Karpas-422 (cell line): ENCODE measurements around the gene PSD. TPM values are rescaled to one million over a fixed set of nuclear protein-coding genes. Genes with fewer than 3 reads are reported as not detected.

ENCODE experiments used
- DNase-seq: peaks from one replicate; pipeline ENCODE4 v3.0.0-alpha.2; 2015
- H2AFZ ChIP-seq: fragments of 200-600 bp; sonication (generic); 2 replicates; pipeline ENCODE4 v1.6.1; 2014; ENCODE audit warnings: antibody characterized with exemption, low read length, mixed read lengths
- H3K27ac ChIP-seq: fragments of 200-600 bp; sonication (generic); 2 replicates; pipeline ENCODE4 v1.5.1; 2014; ENCODE audit warnings: mild to moderate bottlenecking, low read length, moderate library complexity
- H3K27me3 ChIP-seq: fragments of 200-600 bp; sonication (generic); 2 replicates; pipeline ENCODE4 v1.6.1; 2014; ENCODE audit warnings: low read length, mixed read lengths
- H3K36me3 ChIP-seq: fragments of 200-600 bp; sonication (generic); 2 replicates; pipeline ENCODE4 v1.6.1; 2014; ENCODE audit warnings: low read length, mixed read lengths; ENCODE audit not compliant: insufficient read depth
- H3K4me1 ChIP-seq: fragments of 200-600 bp; sonication (generic); 2 replicates; pipeline ENCODE4 v1.6.1; 2014; ENCODE audit warnings: mild to moderate bottlenecking, low read length, mixed read lengths
- H3K4me2 ChIP-seq: fragments of 200-600 bp; sonication (generic); 2 replicates; pipeline ENCODE4 v1.6.1; 2014; ENCODE audit warnings: low read length, low read depth, mild to moderate bottlenecking; ENCODE audit not compliant: poor library complexity, severe bottlenecking
- H3K4me3 ChIP-seq: fragments of 200-600 bp; sonication (generic); 2 replicates; pipeline ENCODE4 v1.5.1; 2014; ENCODE audit warnings: mild to moderate bottlenecking, antibody characterized with exemption, low read length, mixed read lengths
- H3K79me2 ChIP-seq: fragments of 200-600 bp; sonication (generic); 2 replicates; pipeline ENCODE4 v1.6.1; 2014; ENCODE audit warnings: mild to moderate bottlenecking, low read length, mixed read lengths
- H3K9ac ChIP-seq: fragments of 200-600 bp; sonication (generic); 2 replicates; pipeline ENCODE4 v1.6.0; 2014; ENCODE audit warnings: low read length
- H3K9me2 ChIP-seq: fragments of 200-600 bp; sonication (generic), shearing (Covaris generic); replicated peaks from 2 replicates; pipeline ENCODE4 v1.6.0; 2014; ENCODE audit warnings: mild to moderate bottlenecking, low read length, moderate library complexity; ENCODE audit not compliant: insufficient read depth
- H3K9me3 ChIP-seq: fragments of 300-700, 200-600 bp; sonication (generic); 2 replicates; pipeline ENCODE4 v1.6.1; 2014; ENCODE audit warnings: low read length, mixed read lengths
- H4K20me1 ChIP-seq: fragments of 200-600 bp; sonication (generic); 2 replicates; pipeline ENCODE4 v1.6.1; 2014; ENCODE audit warnings: mild to moderate bottlenecking, antibody characterized with exemption, low read length, low read depth; ENCODE audit not compliant: insufficient read depth
- total RNA-seq: library from RNA; depleted of rRNA; stranded (reverse); fragments of >200 nt; shearing (Covaris generic); gene quantifications from 2 replicates; pipeline ENCODE4 v1.2.3, GENCODE V29; 2014; ENCODE audit warnings: low replicate concordance

Gene PSD
- total RNA-seq, 1 experiment from 2014 or later: 0.19 TPM

DNA sequence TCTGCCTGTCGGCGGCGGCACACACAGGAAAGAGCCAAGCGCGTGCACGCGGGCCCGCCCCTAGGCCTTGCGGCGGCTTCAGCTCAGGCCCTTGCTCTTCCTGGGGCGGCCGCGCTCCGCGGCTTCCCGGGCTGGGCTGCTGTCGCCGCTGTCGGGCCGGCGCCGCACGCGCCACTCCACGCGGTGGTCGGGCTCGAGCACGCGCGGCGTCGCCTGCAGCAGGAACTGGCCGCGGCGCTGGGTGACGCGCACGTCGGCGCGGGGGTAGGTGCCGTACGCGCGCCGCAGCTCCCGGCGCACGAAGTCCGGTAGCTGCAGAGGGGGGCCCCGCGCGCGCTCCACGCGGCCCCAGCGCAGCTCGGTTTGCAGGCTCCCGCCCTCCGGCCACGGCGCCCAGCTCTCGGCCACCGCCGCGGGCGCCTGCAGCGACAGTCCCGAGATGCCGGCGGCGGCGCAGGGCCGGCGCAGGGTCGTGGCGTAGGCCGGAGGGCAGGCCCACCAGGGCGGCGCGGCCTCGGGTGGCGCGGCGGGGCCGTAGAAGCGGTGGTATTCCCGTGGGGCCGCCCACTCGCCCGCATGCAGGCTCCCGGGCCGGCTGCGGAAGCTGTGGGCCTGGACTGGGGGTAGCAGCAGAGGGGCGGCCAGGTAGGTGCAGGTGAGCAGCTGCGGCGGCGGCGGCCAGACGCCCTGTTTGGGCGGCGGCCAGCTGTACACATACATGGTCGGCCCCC lies 32.0 kb upstream of the PSD start:
- Histone ChIP-seq H3K79me2 (peaks cover 15% of the 10 kb centered on the region), H4K20me1 (no peaks in the 10 kb centered on the region), H3K4me3 (peak overlapping the region; percentile 85), H3K9me2 (no peaks in the 10 kb centered on the region), H3K36me3 (no peaks in the 10 kb centered on the region), H3K9ac (peak overlapping the region; percentile 90), H3K4me1 (peaks cover 44% of the 10 kb centered on the region), H3K27me3 (no peaks in the 10 kb centered on the region), H3K4me2 (peak overlapping the region; percentile 79), H3K27ac (peak overlapping the region; percentile 74), H3K9me3 (no peaks in the 10 kb centered on the region), H2AFZ (no peak overlapping the region; the same call in 1 of the 2 replicates)
- DNase-seq: peak; percentile 92

DNA sequence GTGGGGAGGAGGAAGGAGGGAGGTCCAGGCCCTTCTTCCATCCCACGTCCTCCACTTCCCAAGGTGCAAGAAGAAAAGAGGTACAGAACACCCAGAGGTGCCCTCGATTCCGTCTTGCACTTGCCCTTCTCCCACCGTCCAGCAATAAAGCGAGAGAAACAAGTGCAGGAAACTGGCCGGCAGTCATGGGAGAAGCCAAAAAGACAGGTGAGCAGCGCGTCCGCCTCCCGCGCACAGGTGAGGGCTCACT lies 31.5 kb upstream of the PSD start:
- no peak for DNase-seq
- peaks cover 15% of the 10 kb centered on the region for H3K79me2 ChIP-seq
- H3K27me3 ChIP-seq: no peaks in the 10 kb centered on the region
- peak overlapping the region; percentile 90 for H3K9ac ChIP-seq
- H3K36me3 ChIP-seq: no peaks in the 10 kb centered on the region
- H3K27ac ChIP-seq: peak overlapping the region; percentile 74
- no peaks in the 10 kb centered on the region for H4K20me1 ChIP-seq
- no peaks in the 10 kb centered on the region for H3K9me3 ChIP-seq
- peaks cover 40% of the 10 kb centered on the region for H3K4me1 ChIP-seq
- H2AFZ ChIP-seq: peak overlapping the region; percentile 28; the same call in 1 of the 2 replicates
- H3K4me2 ChIP-seq: peak overlapping the region; percentile 79
- no peaks in the 10 kb centered on the region for H3K9me2 ChIP-seq
- H3K4me3 ChIP-seq: peak overlapping the region; percentile 85

- H2AFZ ChIP-seq: peak overlapping the region; percentile 28; the same call in 1 of the 2 replicates
- peak overlapping the region; percentile 85 for H3K4me3 ChIP-seq
Observed at GRCh38 chr10:102449321-102450123, 30.9 kb upstream of the PSD start.

GRCh38 chr10:102444851-102445250 lies 26.3 kb upstream of the PSD start:
- Histone ChIP-seq H3K27me3 (no peaks in the 10 kb centered on the region), H3K9ac (no peak overlapping the region), H3K79me2 (peaks cover under 1% of the 10 kb centered on the region; the same call in 1 of the 2 replicates), H3K4me1 (peaks cover 7% of the 10 kb centered on the region), H3K9me3 (no peaks in the 10 kb centered on the region), H2AFZ (no peak overlapping the region), H3K4me2 (no peak overlapping the region), H4K20me1 (no peaks in the 10 kb centered on the region), H3K4me3 (no peak overlapping the region), H3K36me3 (no peaks in the 10 kb centered on the region), H3K27ac (no peak overlapping the region), H3K9me2 (no peaks in the 10 kb centered on the region)
- DNase-seq: no peak

More at GRCh38 chr10:102449321-102450123, 30.9 kb upstream of the PSD start:
- Histone ChIP-seq H3K9ac (peak overlapping the region; percentile 90), H3K36me3 (no peaks in the 10 kb centered on the region), H3K27me3 (no peaks in the 10 kb centered on the region), H3K4me2 (peak overlapping the region; percentile 79), H4K20me1 (no peaks in the 10 kb centered on the region), H3K79me2 (peaks cover 15% of the 10 kb centered on the region), H3K9me2 (no peaks in the 10 kb centered on the region), H3K4me1 (peaks cover 35% of the 10 kb centered on the region), H3K9me3 (no peaks in the 10 kb centered on the region), H3K27ac (peak overlapping the region; percentile 74)
- peak; percentile 91 for DNase-seq

GRCh38 chr10:102438374-102438773 lies 19.8 kb upstream of the PSD start:
- H3K4me2 ChIP-seq: no peak overlapping the region
- H3K9ac ChIP-seq: no peak overlapping the region
- H3K4me3 ChIP-seq: no peak overlapping the region
- DNase-seq: no peak
- no peak overlapping the region for H3K27ac ChIP-seq
- H3K79me2 ChIP-seq: no peaks in the 10 kb centered on the region
- H3K27me3 ChIP-seq: no peaks in the 10 kb centered on the region
- H3K9me2 ChIP-seq: no peaks in the 10 kb centered on the region
- H4K20me1 ChIP-seq: no peaks in the 10 kb centered on the region
- 0 out of 2 replicates have a peak, but pooled peaks cover 3% of the 10 kb centered on the region for H3K4me1 ChIP-seq
- H3K9me3 ChIP-seq: no peaks in the 10 kb centered on the region
- no peak overlapping the region for H2AFZ ChIP-seq
- no peaks in the 10 kb centered on the region for H3K36me3 ChIP-seq

GRCh38 chr10:102437515-102437914 lies 18.9 kb upstream of the PSD start:
- H3K9me3 ChIP-seq: no peaks in the 10 kb centered on the region
- no peak overlapping the region for H3K4me3 ChIP-seq
- no peaks in the 10 kb centered on the region for H3K36me3 ChIP-seq
- H3K27ac ChIP-seq: no peak overlapping the region
- no peak overlapping the region for H2AFZ ChIP-seq
- H3K4me1 ChIP-seq: 0 out of 2 replicates have a peak, but pooled peaks cover 3% of the 10 kb centered on the region
- no peaks in the 10 kb centered on the region for H3K79me2 ChIP-seq
- H3K9me2 ChIP-seq: no peaks in the 10 kb centered on the region
- no peaks in the 10 kb centered on the region for H3K27me3 ChIP-seq
- no peak overlapping the region for H3K9ac ChIP-seq
- no peak for DNase-seq
- H3K4me2 ChIP-seq: no peak overlapping the region
- H4K20me1 ChIP-seq: no peaks in the 10 kb centered on the region

DNA sequence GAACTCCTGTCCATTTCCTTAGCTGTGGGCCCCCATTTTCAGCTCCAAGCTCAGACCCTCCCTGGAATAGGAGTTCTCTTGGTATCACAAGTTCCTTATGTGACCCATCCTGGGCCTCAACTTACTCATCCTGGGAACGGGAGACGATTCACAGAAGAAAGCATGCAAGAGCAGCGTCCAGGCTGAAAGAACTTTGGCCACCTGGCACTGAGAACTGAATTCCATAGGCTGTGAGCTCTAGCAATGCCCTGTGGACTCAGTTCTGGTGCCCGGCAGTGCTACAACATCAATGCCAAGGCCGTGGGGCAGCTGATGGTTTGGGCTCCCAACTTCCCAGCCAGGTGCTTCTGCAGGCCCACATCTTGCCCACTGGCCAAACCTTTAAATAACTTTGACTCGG lies 17.7 kb upstream of the PSD start:
- Histone ChIP-seq H4K20me1 (no peaks in the 10 kb centered on the region), H3K4me1 (peaks cover 6% of the 10 kb centered on the region), H3K79me2 (peaks cover 10% of the 10 kb centered on the region), H3K4me2 (no peak overlapping the region), H3K27ac (no peak overlapping the region), H3K9me2 (no peaks in the 10 kb centered on the region), H2AFZ (no peak overlapping the region), H3K9ac (no peak overlapping the region), H3K27me3 (no peaks in the 10 kb centered on the region), H3K9me3 (no peaks in the 10 kb centered on the region), H3K4me3 (no peak overlapping the region), H3K36me3 (no peaks in the 10 kb centered on the region)
- DNase-seq: no peak

GRCh38 chr10:102435529-102436233 lies 17.1 kb upstream of the PSD start:
- H3K4me2 ChIP-seq: peak overlapping the region; percentile 29
- peaks cover 6% of the 10 kb centered on the region for H3K4me1 ChIP-seq
- no peaks in the 10 kb centered on the region for H3K9me3 ChIP-seq
- no peak overlapping the region for H2AFZ ChIP-seq
- H3K27ac ChIP-seq: no peak overlapping the region
- no peaks in the 10 kb centered on the region for H3K27me3 ChIP-seq
- H3K79me2 ChIP-seq: peaks cover 13% of the 10 kb centered on the region
- H3K9ac ChIP-seq: peak overlapping the region; percentile 51
- no peaks in the 10 kb centered on the region for H3K9me2 ChIP-seq
- no peak for DNase-seq
- H3K36me3 ChIP-seq: no peaks in the 10 kb centered on the region
- H3K4me3 ChIP-seq: no peak overlapping the region; the same call in 1 of the 2 replicates
- no peaks in the 10 kb centered on the region for H4K20me1 ChIP-seq
